Mesenchymal stem cell (in vitro differentiated cells and primary cell): ENCODE results near the gene MAPKAP1.

Experiments
- DNase-seq: peaks from one replicate; pipeline ENCODE4 v3.0.0-alpha.2; 2013
- H2AFZ ChIP-seq: one replicate; pipeline ENCODE4 v1.6.1; 2013; ENCODE audit warnings: low read depth, mild to moderate bottlenecking, control low read depth, inconsistent platforms, low read length, moderate library complexity
- H2AK5ac ChIP-seq: 2 replicates; pipeline ENCODE4 v1.6.1; 2013; ENCODE audit warnings: low read length, moderate library complexity, mild to moderate bottlenecking, inconsistent platforms; ENCODE audit not compliant: severe bottlenecking
- H2BK120ac ChIP-seq: one replicate; pipeline ENCODE4 v1.6.1; 2013; ENCODE audit warnings: low read depth, mild to moderate bottlenecking, inconsistent platforms, low read length, moderate library complexity
- H2BK12ac ChIP-seq, 2 experiments: one replicate each; pipeline ENCODE4 v1.6.1; 2013; ENCODE audit warnings: inconsistent platforms in 2 of 2, low read length in 2 of 2, mild to moderate bottlenecking in 2 of 2, moderate library complexity in 2 of 2, control low read depth in 1 of 2
- H2BK15ac ChIP-seq: one replicate; pipeline ENCODE4 v1.6.1; 2013; ENCODE audit warnings: mild to moderate bottlenecking, low read depth, inconsistent platforms; ENCODE audit not compliant: poor library complexity, severe bottlenecking
- H2BK5ac ChIP-seq: 2 replicates; pipeline ENCODE4 v1.6.1; 2013; ENCODE audit warnings: low read depth, mild to moderate bottlenecking, low read length, control low read depth, inconsistent platforms; ENCODE audit not compliant: poor library complexity, severe bottlenecking
- H3K14ac ChIP-seq, 2 experiments: one replicate each; pipeline ENCODE4 v1.6.1; 2013; ENCODE audit warnings: inconsistent platforms in 2 of 2, low read length in 2 of 2, control low read depth in 1 of 2, mild to moderate bottlenecking in 1 of 2, moderate library complexity in 1 of 2
- H3K18ac ChIP-seq, 2 experiments: one replicate each; pipeline ENCODE4 v1.6.1; 2013; ENCODE audit warnings: inconsistent platforms in 2 of 2, low read length in 2 of 2, control low read depth in 1 of 2, low read depth in 1 of 2, mild to moderate bottlenecking in 1 of 2
- H3K23ac ChIP-seq, 2 experiments: one replicate each; pipeline ENCODE4 v1.6.1; 2013; ENCODE audit warnings: inconsistent platforms in 2 of 2, low read length in 2 of 2, mild to moderate bottlenecking in 2 of 2, moderate library complexity in 2 of 2, control low read depth in 1 of 2
- H3K27ac ChIP-seq: 2 replicates; pipeline ENCODE4 v1.5.1; 2013; ENCODE audit warnings: mild to moderate bottlenecking, moderate library complexity, low read length, control low read depth, inconsistent platforms; ENCODE audit not compliant: poor library complexity, severe bottlenecking
- H3K27me3 ChIP-seq, 2 experiments: 2 replicates each; pipeline versions ENCODE4 v1.6.1 to v1.7.0; 2013; ENCODE audit warnings: low read length in 2 of 2, mild to moderate bottlenecking in 2 of 2, moderate library complexity in 2 of 2, control low read depth in 1 of 2, inconsistent platforms in 1 of 2; ENCODE audit not compliant: control insufficient read depth in 1 of 2, insufficient read depth in 1 of 2
- H3K36me3 ChIP-seq, 2 experiments: 2 replicates each; pipeline versions ENCODE4 v1.6.1 to v1.7.0; 2013; ENCODE audit warnings: low read length in 2 of 2, control low read depth in 1 of 2, inconsistent platforms in 1 of 2, low read depth in 1 of 2, mild to moderate bottlenecking in 1 of 2; ENCODE audit not compliant: insufficient read depth in 2 of 2, control insufficient read depth in 1 of 2
- H3K4ac ChIP-seq, 2 experiments: one replicate each; pipeline ENCODE4 v1.6.1; 2013; ENCODE audit warnings: inconsistent platforms in 2 of 2, low read length in 2 of 2, mild to moderate bottlenecking in 2 of 2, moderate library complexity in 2 of 2, control low read depth in 1 of 2, low read depth in 1 of 2
- H3K4me1 ChIP-seq: 2 replicates; pipeline ENCODE4 v1.6.1; 2013; ENCODE audit warnings: low read depth, low read length, control low read depth; ENCODE audit not compliant: control insufficient read depth, insufficient read depth
- H3K4me2 ChIP-seq: 2 replicates; pipeline ENCODE4 v1.6.1; 2013; ENCODE audit warnings: low read length, mild to moderate bottlenecking, inconsistent platforms; ENCODE audit not compliant: poor library complexity, severe bottlenecking
- H3K4me3 ChIP-seq, 2 experiments: 2 replicates each; pipeline versions ENCODE4 v1.5.1 to v1.7.0; 2013; ENCODE audit warnings: low read length in 2 of 2, mild to moderate bottlenecking in 2 of 2, control low read depth in 1 of 2, low read depth in 1 of 2; ENCODE audit not compliant: insufficient read depth in 1 of 2
- H3K79me1 ChIP-seq: replicated peaks from 2 replicates; pipeline ENCODE4 v1.6.1; 2013; ENCODE audit warnings: mild to moderate bottlenecking, control low read depth, low read length, inconsistent platforms; ENCODE audit not compliant: poor library complexity, severe bottlenecking
- H3K9ac ChIP-seq: 2 replicates; pipeline ENCODE4 v1.7.0; 2013; ENCODE audit warnings: mild to moderate bottlenecking, low read length, moderate library complexity
- H3K9me3 ChIP-seq: 2 replicates; pipeline ENCODE4 v1.7.0; 2013; ENCODE audit warnings: mild to moderate bottlenecking, low read length; ENCODE audit not compliant: control insufficient read depth
- H4K8ac ChIP-seq: one replicate; pipeline ENCODE4 v1.6.1; 2013; ENCODE audit warnings: inconsistent platforms, mild to moderate bottlenecking, low read length, moderate library complexity
- H4K91ac ChIP-seq: one replicate; pipeline ENCODE4 v1.6.1; 2013; ENCODE audit warnings: mild to moderate bottlenecking, low read length, inconsistent platforms
- WGBS: methylation state at CpG from one replicate; pipeline ENCODE4 v1.1.7; 2013; ENCODE audit warnings: mixed read lengths; 5-methylcytosine and 5-hydroxymethylcytosine counted together

Gene MAPKAP1

DNA sequence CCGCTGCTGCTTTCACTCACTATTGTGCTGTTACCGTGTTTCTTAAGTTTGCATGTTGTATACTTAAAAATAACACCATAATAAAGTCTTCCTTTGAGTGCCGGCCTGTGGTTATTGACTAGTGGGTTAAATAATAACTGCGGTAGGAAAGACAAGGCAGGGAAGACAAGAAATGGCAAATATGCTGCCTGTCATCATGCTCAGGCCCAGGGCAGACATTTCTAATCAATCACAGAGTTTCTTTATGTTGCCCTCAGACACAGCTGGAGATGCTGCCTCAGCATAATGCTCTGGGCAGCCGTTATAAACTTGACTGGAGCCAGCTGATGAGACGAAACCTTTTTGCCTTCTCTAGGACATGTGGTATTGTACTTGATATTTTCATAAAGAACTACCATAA is 230.4 kb downstream of the MAPKAP1 start:
- no peak overlapping the region for H4K8ac ChIP-seq
- no peaks in the 10 kb centered on the region for H3K9me3 ChIP-seq
- H3K18ac ChIP-seq: no peak overlapping the region
- no peak for DNase-seq
- H2BK15ac ChIP-seq: no peak overlapping the region
- H3K79me1 ChIP-seq: peaks cover 29% of the 10 kb centered on the region
- no peak overlapping the region for H2AK5ac ChIP-seq
- H2BK5ac ChIP-seq: no peak overlapping the region
- peak overlapping the region in 1 of 2 experiments; percentile 29 for H2BK12ac ChIP-seq
- no peak overlapping the region for H3K4ac ChIP-seq
- peak overlapping the region; percentile 51 for H3K27ac ChIP-seq
- no peak overlapping the region for H3K4me2 ChIP-seq
- peaks cover 10 to 52% of the 10 kb centered on the region in 2 experiments for H3K36me3 ChIP-seq
- peaks cover 8% of the 10 kb centered on the region for H3K4me1 ChIP-seq
- no peak overlapping the region for H3K9ac ChIP-seq
- no peak overlapping the region for H3K23ac ChIP-seq
- H3K27me3 ChIP-seq: no peaks in the 10 kb centered on the region
- H4K91ac ChIP-seq: no peak overlapping the region
- H2AFZ ChIP-seq: no peak overlapping the region
- no peak overlapping the region for H2BK120ac ChIP-seq
- no peak overlapping the region for H3K14ac ChIP-seq
- 59% methylated on average over 2 of the region's 6 CpGs for WGBS
- no peak overlapping the region for H3K4me3 ChIP-seq

DNA sequence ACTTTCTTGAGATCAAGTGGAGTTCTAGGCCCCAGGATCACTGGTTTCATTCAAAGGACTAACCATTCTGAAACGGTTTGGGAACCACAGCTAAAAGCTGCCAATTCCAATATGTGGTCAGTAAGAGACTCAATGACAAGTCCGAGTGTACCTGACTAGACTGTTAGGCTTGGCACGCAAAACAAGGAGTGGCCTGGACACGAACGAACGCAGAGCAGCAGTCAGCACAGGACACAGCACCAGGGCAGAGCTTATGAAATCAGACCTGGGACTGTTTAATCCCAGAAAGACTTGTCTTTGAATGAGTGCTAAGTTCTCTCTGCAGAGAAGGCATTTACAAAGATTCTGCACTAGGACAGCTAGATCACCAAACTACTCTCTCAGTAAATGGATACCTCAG is 231.6 kb downstream of the MAPKAP1 start:
- Histone ChIP-seq H3K18ac (peak overlapping the region in 1 of 2 experiments; percentile 87), H3K36me3 (peaks cover 10 to 47% of the 10 kb centered on the region in 2 experiments), H3K4ac (no peak overlapping the region), H3K9me3 (no peaks in the 10 kb centered on the region), H2BK5ac (no peak overlapping the region), H3K9ac (no peak overlapping the region), H3K79me1 (peaks cover 37% of the 10 kb centered on the region), H3K4me2 (no peak overlapping the region), H2AK5ac (no peak overlapping the region), H2BK120ac (no peak overlapping the region), H3K23ac (no peak overlapping the region), H3K27me3 (no peaks in the 10 kb centered on the region), H2AFZ (no peak overlapping the region), H2BK15ac (no peak overlapping the region), H3K4me3 (no peak overlapping the region), H2BK12ac (no peak overlapping the region), H3K14ac (no peak overlapping the region), H3K4me1 (peaks cover 16% of the 10 kb centered on the region), H4K8ac (peak overlapping the region; percentile 79), H4K91ac (no peak overlapping the region), H3K27ac (no peak overlapping the region)
- WGBS: 96% methylated on average over 6 of the region's 6 CpGs
- DNase-seq: no peak

DNA sequence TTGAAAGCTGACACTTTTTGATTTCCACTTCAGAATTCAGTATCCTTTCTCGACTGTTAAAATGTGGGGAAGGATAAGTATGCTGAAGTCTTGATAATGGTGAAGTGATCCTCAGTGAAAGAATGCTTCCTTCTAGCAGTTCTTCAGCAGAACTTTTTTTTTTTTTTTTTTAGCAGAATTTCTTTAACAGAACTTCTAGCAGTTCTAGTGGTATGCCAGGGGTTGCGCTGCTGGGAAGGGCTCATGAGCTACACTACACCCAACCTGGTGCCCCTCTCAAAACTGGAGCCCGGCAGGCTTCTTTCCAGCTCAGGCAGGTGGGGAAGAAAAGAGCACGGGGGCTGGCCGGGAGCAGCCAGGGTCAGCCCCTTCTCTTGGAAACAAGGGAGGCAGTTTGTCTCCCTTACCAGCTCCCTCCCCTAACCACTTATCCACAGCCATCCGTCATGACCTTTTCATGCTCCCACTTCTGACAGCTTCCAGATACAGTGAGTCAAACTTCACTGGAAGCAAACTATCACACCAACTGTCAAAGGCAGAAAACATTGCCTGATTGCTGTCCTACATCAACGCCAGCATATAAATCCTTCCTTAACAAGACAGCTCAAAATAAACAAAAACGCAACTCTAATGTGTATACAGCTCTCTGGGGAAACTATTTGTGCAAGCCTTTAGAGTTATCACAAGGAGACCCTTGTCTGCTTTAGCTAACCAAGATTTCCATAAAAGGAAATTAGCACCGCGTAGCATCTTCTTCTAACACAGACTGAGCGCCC is 233.9 kb downstream of the MAPKAP1 start:
- H3K36me3 ChIP-seq: peaks cover 10 to 52% of the 10 kb centered on the region in 2 experiments
- no peak overlapping the region for H3K23ac ChIP-seq
- H2BK12ac ChIP-seq: no peak overlapping the region
- H4K8ac ChIP-seq: no peak overlapping the region
- H2AFZ ChIP-seq: no peak overlapping the region
- no peak overlapping the region for H2AK5ac ChIP-seq
- H2BK120ac ChIP-seq: peak overlapping the region; percentile 66
- peak overlapping the region; percentile 49 for H3K9ac ChIP-seq
- 0% methylated on average over 10 of the region's 11 CpGs for WGBS
- no peak overlapping the region for H3K4ac ChIP-seq
- H3K79me1 ChIP-seq: peaks cover 34% of the 10 kb centered on the region
- H2BK15ac ChIP-seq: no peak overlapping the region
- no peak overlapping the region for H3K14ac ChIP-seq
- no peak overlapping the region for H3K18ac ChIP-seq
- H3K27me3 ChIP-seq: no peaks in the 10 kb centered on the region
- peak overlapping the region in 1 of 2 experiments; percentile 57 for H3K4me3 ChIP-seq
- H3K9me3 ChIP-seq: no peaks in the 10 kb centered on the region
- no peak overlapping the region for H2BK5ac ChIP-seq
- peak; percentile 94 for DNase-seq
- peak overlapping the region; percentile 38 for H3K4me2 ChIP-seq
- H3K4me1 ChIP-seq: peaks cover 15% of the 10 kb centered on the region
- no peak overlapping the region for H3K27ac ChIP-seq
- no peak overlapping the region for H4K91ac ChIP-seq

DNA sequence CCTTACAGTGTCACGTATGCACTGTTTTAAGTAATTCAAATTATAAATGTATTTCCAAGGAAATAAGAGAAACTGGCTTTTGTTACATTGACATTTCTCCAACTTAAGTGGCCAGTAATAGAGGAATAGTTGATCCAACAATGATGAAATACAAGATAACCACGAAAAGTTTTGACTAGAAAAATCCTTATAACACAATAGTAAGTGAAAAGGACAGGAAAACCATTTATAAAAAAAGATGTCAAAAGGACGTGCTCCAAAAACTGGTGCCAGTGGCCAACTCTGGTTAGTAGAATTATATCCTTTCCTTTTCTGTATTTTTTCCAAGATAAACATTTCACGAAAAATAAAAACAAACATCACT is 234.5 kb downstream of the MAPKAP1 start:
- Histone ChIP-seq H2BK15ac (no peak overlapping the region), H3K4ac (no peak overlapping the region), H3K27ac (no peak overlapping the region), H4K91ac (no peak overlapping the region), H3K18ac (no peak overlapping the region), H3K9me3 (no peaks in the 10 kb centered on the region), H3K9ac (peak overlapping the region; percentile 49), H3K4me2 (no peak overlapping the region), H2BK5ac (no peak overlapping the region), H3K27me3 (no peaks in the 10 kb centered on the region), H3K4me1 (peaks cover 15% of the 10 kb centered on the region), H3K23ac (no peak overlapping the region), H4K8ac (no peak overlapping the region), H3K79me1 (peaks cover 36% of the 10 kb centered on the region), H3K14ac (no peak overlapping the region), H2AK5ac (no peak overlapping the region), H2BK12ac (no peak overlapping the region), H2AFZ (no peak overlapping the region), H3K36me3 (peaks cover 11 to 52% of the 10 kb centered on the region in 2 experiments), H3K4me3 (no peak overlapping the region), H2BK120ac (no peak overlapping the region)
- no peak for DNase-seq
- WGBS: 17% methylated on average over 2 of the region's 4 CpGs
